Heart right ventricle (tissue), 16 donors: Measurements from ENCODE around the gene IQUB. TPM values are rescaled to one million over a fixed set of nuclear protein-coding genes. Genes with fewer than 3 reads are reported as not detected.

Experiments used
- ATAC-seq, 8 donors: fragments of 200-7000 bp; cut with Tn5 transposase; one replicate each; pipeline ENCODE4 v1.9.1; 2020; ENCODE audit warnings: mild to moderate bottlenecking in 8 of 8, moderate library complexity in 8 of 8, moderate number of reproducible peaks in 1 of 8
- DNase-seq, 2 donors: peaks; one replicate each; pipeline ENCODE4 v3.0.0-alpha.2; 2020
- H3K27ac ChIP-seq, 10 donors: fragments of 200-600 bp; sonication (generic) in 2 of 10; one replicate each; pipeline versions ENCODE4 v1.5.0 to v1.8.0; 2020 to 2022; ENCODE audit warnings: mild to moderate bottlenecking in 3 of 10
- H3K27me3 ChIP-seq, 7 donors: fragments of 200-600 bp; one replicate each; pipeline ENCODE4 v1.8.0; 2021 to 2022; ENCODE audit warnings: mild to moderate bottlenecking in 2 of 7
- H3K36me3 ChIP-seq, 9 donors: fragments of 200-600 bp; sonication (generic) in 1 of 9; one replicate each; pipeline versions ENCODE4 v1.5.0 to v1.8.0; 2020 to 2022; ENCODE audit warnings: mild to moderate bottlenecking in 2 of 9
- H3K4me1 ChIP-seq, 9 donors: fragments of 200-600 bp; sonication (generic) in 1 of 9; one replicate each; pipeline versions ENCODE4 v1.5.0 to v1.8.0; 2020 to 2022; ENCODE audit warnings: mild to moderate bottlenecking in 4 of 9
- H3K4me3 ChIP-seq, 10 donors: fragments of 200-600 bp; sonication (generic) in 2 of 10; one replicate each; pipeline versions ENCODE4 v1.5.0 to v1.8.0; 2020 to 2022; ENCODE audit warnings: mild to moderate bottlenecking in 7 of 10, moderate library complexity in 2 of 10
- H3K9me3 ChIP-seq, 11 donors: fragments of 200-600 bp in 10 of 11; sonication (generic) in 2 of 11; one replicate each; pipeline versions ENCODE4 v1.5.0 to v1.8.0; 2013 to 2022; ENCODE audit warnings: mild to moderate bottlenecking in 2 of 11, control low read depth in 1 of 11, moderate library complexity in 1 of 11
- CTCF ChIP-seq, 9 donors: fragments of 200-600 bp; sonication (generic) in 2 of 9; IDR thresholded peaks; one replicate each; pipeline versions ENCODE4 v1.5.0 to v1.8.0; 2021 to 2022; ENCODE audit warnings: antibody characterized with exemption in 9 of 9, mild to moderate bottlenecking in 5 of 9, moderate library complexity in 1 of 9
- WGBS, 2 donors: extraction: QIAGEN DNeasy Blood & Tissue Kit; methylation state at CpG; one replicate each; pipeline ENCODE4 v1.1.7; 2013; ENCODE audit warnings: inconsistent platforms in 1 of 2; 5-methylcytosine and 5-hydroxymethylcytosine counted together
- intact Hi-C, 10 donors: fragments of 100-400 bp; cut with DNase I; formaldehyde crosslinking; loops; one replicate each; pipeline versions ENCODE4 v1.11.1 to v1.14.2; 2022
- polyA plus RNA-seq, 2 donors: library from polyadenylated mRNA; stranded (reverse); fragments of 200-250 nt; gene quantifications; one replicate each; pipeline ENCODE4 v1.2.3, GENCODE V29; 2013
- total RNA-seq, 10 donors: library from RNA; stranded (reverse); fragmentation: NEBNext Ultra II Directional in 3 of 10; extraction: Animal tissue kit (Norgen Biotek cat#: 25700) in 3 of 10; gene quantifications; one replicate each; pipeline versions ENCODE4 v1.2.1 to v1.2.4, GENCODE V29; 2021 to 2023
- donor health status: Arrhythmogenic right ventricular cardiomyopathy.
- donor health status: ischemic (EF 13 %, LVEDD 7.1; RV severe dilation, severe dysfunction).
- donor health status: healthy with polysubstance abuse.
- donor health status: DM: no; HTN: yes; CAD: no.
- donor health status: DM: no; HTN: no; CAD: no.
- donor health status: ischemic (EF 25% LVEDD 6.9; RV normal size, moderate dysfunction).
- donor health status: ischemic (EF 25% LVEDD 5.7; RV mildly dilated, moderate dysfunction).
- donor health status: healthy.
- donor health status: DM: yes; HTN: yes; CAD: no.
- donor health status: Ischemic cardiomyopathy.
- donor health status: ischemic (EF 35%, LVEDD 5.7; RV mildly dilated, moderate dysfunction).
- donor health status: nonischemic (EF 11% LVEDD 7.7; RV severe dilation, severe dysfunction).
- donor health status: DM: yes; HTN: yes; CAD: no.
- donor health status: PGD.
- donor health status: ischemic (EF 29% LVEDD 5.4; RV normal size, mild dysfunction).
- donor health status: nonischemic (EF 23%, LVEDD 6.1; RV moderate dilation, normal function).

IQUB gene
- total and polyA plus RNA-seq, 12 donors = 0.13 to 0.83 (median 0.51) TPM

- no peak overlapping the region for H3K27ac ChIP-seq
- H3K9me3 ChIP-seq = no peaks in the 10 kb centered on the region
- H3K27me3 ChIP-seq = no peaks in the 10 kb centered on the region
- DNase-seq (no peak), ATAC-seq (no peak)
- TF ChIP-seq CTCF (IDR thresholded peaks at IDR 0.05) = no peak
- peaks cover 0 to 5% (median 0%) of the 10 kb centered on the region in 9 donors for H3K4me1 ChIP-seq
- H3K4me3 ChIP-seq = no peak overlapping the region
- H3K36me3 ChIP-seq = no peaks in the 10 kb centered on the region
- intact Hi-C loops = loop anchor here in 2 of 10 donors (5.0 kb wide), 2 partner anchors 283 to 288 kb away; no protein-coding TSS in a partner anchor
Measured at GRCh38 chr7:123579416-123579815, 45.0 kb upstream of the IQUB start.

- Histone ChIP-seq H3K4me1 (peaks cover 0 to 9% (median 0%) of the 10 kb centered on the region in 9 donors), H3K27ac (no peak overlapping the region), H3K27me3 (no peaks in the 10 kb centered on the region), H3K4me3 (no peak overlapping the region), H3K9me3 (no peaks in the 10 kb centered on the region), H3K36me3 (no peaks in the 10 kb centered on the region)
- intact Hi-C loops = no loop called here
- DNase-seq (no peak), ATAC-seq (no peak)
- TF ChIP-seq CTCF (IDR thresholded peaks at IDR 0.05) = no peak
- 91 to 95% methylated on average over 2 of the region's 2 CpGs for WGBS, 2 donors
Measured at GRCh38 chr7:123573896-123574467, 39.6 kb upstream of the IQUB start.

- H3K36me3 ChIP-seq = no peaks in the 10 kb centered on the region
- peaks cover 0 to 9% (median 0%) of the 10 kb centered on the region in 9 donors for H3K4me1 ChIP-seq
- no peaks in the 10 kb centered on the region for H3K27me3 ChIP-seq
- whole genome bisulfite sequencing, 2 donors = 83 to 87% methylated on average over 3 of the region's 3 CpGs
- intact Hi-C loops = no loop called here
- H3K27ac ChIP-seq = no peak overlapping the region
- no peaks in the 10 kb centered on the region for H3K9me3 ChIP-seq
- H3K4me3 ChIP-seq = no peak overlapping the region
- no peak for DNase-seq
- no peak for TF ChIP-seq CTCF (IDR thresholded peaks at IDR 0.05)
- no peak for ATAC-seq
Measured at GRCh38 chr7:123573341-123573740, 38.9 kb upstream of the IQUB start.

GRCh38 chr7:123571684-123572083 lies 37.3 kb upstream of the IQUB start:
- no peaks in the 10 kb centered on the region for H3K9me3 ChIP-seq
- DNase-seq (no peak), ATAC-seq (no peak)
- no peak overlapping the region for H3K4me3 ChIP-seq
- intact Hi-C loops = no loop called here
- 83 to 91% methylated on average over 1 of the region's 1 CpG for WGBS, 2 donors
- H3K4me1 ChIP-seq = peaks cover 0 to 9% (median 0%) of the 10 kb centered on the region in 9 donors
- TF ChIP-seq CTCF (IDR thresholded peaks at IDR 0.05) = no peak
- H3K27me3 ChIP-seq = no peaks in the 10 kb centered on the region
- H3K36me3 ChIP-seq = no peaks in the 10 kb centered on the region
- H3K27ac ChIP-seq = no peak overlapping the region
